B cell (primary cell): ENCODE results near the gene KLK7. TPM values are rescaled to one million over a fixed set of nuclear protein-coding genes. Genes with fewer than 3 reads are reported as not detected.

Source experiments
- ATAC-seq: fragments of 200-7000 bp; cut with Tn5 transposase; one replicate; pipeline ENCODE4 v1.10.0; 2021; ENCODE audit warnings: low read depth, mild to moderate bottlenecking, moderate number of reproducible peaks, moderate library complexity
- CTCF ChIA-PET: fragments of 350-600 bp; sonication (Branson Sonifier 250); formaldehyde crosslinking; loops from one replicate; lab custom pipeline; 2021; ENCODE audit warnings: antibody characterized with exemption, inconsistent platforms; lab: Charles Lee
- POLR2A ChIA-PET: fragments of 350-600 bp; sonication (Branson Sonifier 250); formaldehyde crosslinking; loops from one replicate; lab custom pipeline; 2021; ENCODE audit warnings: antibody characterized with exemption; lab: Charles Lee
- DNase-seq: peaks from one replicate; pipeline ENCODE4 v3.0.0; 2013
- H2AFZ ChIP-seq: 2 replicates; pipeline ENCODE4 v1.6.1; 2012; ENCODE audit warnings: mild to moderate bottlenecking, low read depth, low read length; ENCODE audit not compliant: insufficient read depth, poor library complexity, severe bottlenecking
- H3K27ac ChIP-seq, 2 donors: 1 replicate in 1 of 2; 2 replicates in 1 of 2; pipeline ENCODE4 v1.5.1; 2012 to 2013; ENCODE audit warnings: low read length in 2 of 2, mild to moderate bottlenecking in 2 of 2, moderate library complexity in 1 of 2
- H3K27me3 ChIP-seq, 4 experiments: fragments of 200-600 bp in 1 of 4; sonication (generic) in 1 of 4; replicated peaks in 1 of 4; 1 replicate in 2 of 4; 2 replicates in 2 of 4; pipeline versions ENCODE4 v1.6.1 to v1.7.0; 2013 to 2016; ENCODE audit warnings: low read length in 3 of 4, mild to moderate bottlenecking in 2 of 4, mixed read lengths in 1 of 4, moderate library complexity in 1 of 4; ENCODE audit not compliant: insufficient read depth in 4 of 4, control insufficient read depth in 3 of 4; ENCODE audit errors: control extremely low read depth in 1 of 4
- H3K36me3 ChIP-seq, 2 experiments: replicated peaks in 1 of 2; 1 replicate in 1 of 2; 2 replicates in 1 of 2; pipeline versions ENCODE4 v1.6.1 to v1.7.1; 2013; ENCODE audit warnings: low read length in 1 of 2; ENCODE audit not compliant: insufficient read depth in 2 of 2, control insufficient read depth in 1 of 2; ENCODE audit errors: control extremely low read depth in 1 of 2, extremely low read depth in 1 of 2
- H3K4me1 ChIP-seq, 2 donors: fragments of 200-600 bp in 1 of 2; sonication (generic) in 1 of 2; 1 replicate in 1 of 2; 2 replicates in 1 of 2; pipeline versions ENCODE4 v1.5.1 to v1.6.1; 2013 to 2017; ENCODE audit warnings: low read length in 2 of 2; ENCODE audit not compliant: control insufficient read depth in 2 of 2, insufficient read depth in 2 of 2
- H3K4me2 ChIP-seq: replicated peaks from 2 replicates; pipeline ENCODE3; 2012; ENCODE audit warnings: mild to moderate bottlenecking, low read depth, low read length; ENCODE audit not compliant: poor library complexity, severe bottlenecking
- H3K4me3 ChIP-seq, 5 experiments: fragments of 200-600 bp in 1 of 5; sonication (generic) in 1 of 5; 1 replicate in 3 of 5; 2 replicates in 2 of 5; pipeline versions ENCODE4 v1.5.1 to v1.7.0; 2011 to 2016; ENCODE audit warnings: low read length in 4 of 5, mild to moderate bottlenecking in 4 of 5, low read depth in 2 of 5, control low read depth in 1 of 5, moderate library complexity in 1 of 5; ENCODE audit not compliant: insufficient read depth in 1 of 5; ENCODE audit errors: control extremely low read depth in 1 of 5, extremely low read depth in 1 of 5
- H3K79me2 ChIP-seq: fragments of 200-600 bp; sonication (generic); one replicate; pipeline ENCODE4 v1.6.0; 2016; ENCODE audit warnings: low read length; ENCODE audit not compliant: control insufficient read depth, insufficient read depth
- H3K9ac ChIP-seq: fragments of 200-600 bp; sonication (generic); 2 replicates; pipeline ENCODE4 v1.6.1; 2017; ENCODE audit warnings: mild to moderate bottlenecking, low read length, moderate library complexity
- H3K9me3 ChIP-seq, 3 donors: one replicate each; pipeline versions ENCODE4 v1.6.1 to v1.7.1; 2013; ENCODE audit warnings: low read length in 2 of 3; ENCODE audit not compliant: control insufficient read depth in 2 of 3, insufficient read depth in 1 of 3; ENCODE audit errors: control extremely low read depth in 1 of 3
- H4K20me1 ChIP-seq: 2 replicates; pipeline ENCODE4 v1.6.0; 2012; ENCODE audit warnings: mild to moderate bottlenecking, low read length; ENCODE audit not compliant: insufficient read depth, control insufficient read depth, poor library complexity, severe bottlenecking
- H3K27ac Mint-ChIP-seq: one replicate; pipeline ENCODE4 v1.8.0; 2021; ENCODE audit warnings: mixed read lengths
- H3K27me3 Mint-ChIP-seq: one replicate; pipeline ENCODE4 v1.8.0; 2021; ENCODE audit warnings: mixed read lengths
- H3K4me1 Mint-ChIP-seq: one replicate; pipeline ENCODE4 v1.8.0; 2021; ENCODE audit warnings: mixed read lengths
- H3K4me3 Mint-ChIP-seq: one replicate; pipeline ENCODE4 v1.8.0; 2021; ENCODE audit warnings: mixed read lengths
- H3K9me3 Mint-ChIP-seq: one replicate; pipeline ENCODE4 v1.8.0; 2022; ENCODE audit warnings: mixed read lengths; ENCODE audit not compliant: insufficient read depth
- EZH2 ChIP-seq: IDR thresholded peaks from 2 replicates; pipeline ENCODE4 v1.6.1; 2012; ENCODE audit warnings: borderline replicate concordance, low read depth, mild to moderate bottlenecking, moderate library complexity, low read length; ENCODE audit not compliant: insufficient read depth, poor library complexity, severe bottlenecking
- WGBS: methylation state at CpG from one replicate; pipeline ENCODE4 v1.1.5; 2013; ENCODE audit warnings: missing lambda C conversion rate; ENCODE audit not compliant: insufficient coverage; 5-methylcytosine and 5-hydroxymethylcytosine counted together
- intact Hi-C: fragments of 100-400 bp; cut with micrococcal nuclease; formaldehyde crosslinking; loops from one replicate; pipeline ENCODE4 v1.10.0; 2022
- polyA plus RNA-seq: library from polyadenylated mRNA; depleted of rRNA; stranded (reverse); fragments of >200 nt; gene quantifications from 2 replicates; pipeline ENCODE4 v1.2.3, GENCODE V29; 2012
- total RNA-seq, 2 donors: library from RNA; stranded (reverse); fragments of 120-200 nt in 1 of 2; gene quantifications; 1 replicate in 1 of 2; 2 replicates in 1 of 2; pipeline versions ENCODE4 v1.2.3 to v1.2.4, GENCODE V29; 2013 to 2022
- TF ChIP-seq, protein P1 (sequence below): fragments of 200-600 bp; IDR thresholded peaks from one replicate; pipeline ENCODE4 v1.8.0; 2022; ENCODE audit warnings: antibody characterized with exemption, mild to moderate bottlenecking

The KLK7 gene
- total and polyA plus RNA-seq, 2 donors (not counting 1 experiment from before 2014, with no cell fraction given), result not detected

DNA sequence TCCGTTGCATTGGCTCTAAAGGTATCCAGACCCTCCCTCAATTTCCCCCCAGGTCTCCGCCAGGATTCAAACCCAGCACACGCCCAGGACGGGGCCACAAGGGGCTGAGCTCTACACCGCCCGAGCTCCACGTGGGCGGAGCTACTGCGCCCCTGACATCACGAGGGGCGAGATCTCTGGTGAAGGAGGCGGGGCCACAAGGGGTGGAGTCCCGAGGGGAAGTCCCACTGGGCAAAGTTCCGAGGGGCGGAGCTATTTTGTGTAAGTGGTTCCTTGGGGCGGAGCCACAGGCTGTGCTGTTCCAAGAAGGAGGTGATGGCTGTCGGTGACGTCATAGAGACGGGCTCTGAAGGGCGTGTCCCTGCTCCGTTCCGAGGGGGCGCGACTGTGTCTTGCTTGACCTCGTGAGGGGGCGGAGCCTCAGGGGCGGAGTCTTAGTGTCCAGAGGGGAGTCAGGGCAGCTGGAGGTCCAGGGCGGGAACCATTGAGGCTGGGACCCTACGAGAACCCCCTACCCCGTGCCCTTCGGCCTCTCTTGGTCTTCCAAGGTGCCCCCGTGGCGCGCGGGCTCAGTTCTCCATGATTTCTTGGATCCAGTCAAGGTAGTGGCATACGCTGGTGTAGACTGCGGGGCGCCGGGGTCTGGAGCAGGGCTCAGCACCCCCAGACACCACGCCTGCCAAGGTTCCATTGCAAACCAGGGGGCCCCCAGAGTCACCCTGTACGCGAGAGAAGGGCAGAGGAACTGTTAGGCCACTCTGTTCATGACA, 19.0 kb upstream of the KLK7 start:
- no peak overlapping the region for H3K27ac ChIP-seq
- peaks cover 0 to 33% (median 0%) of the 10 kb centered on the region in 3 donors for H3K9me3 ChIP-seq
- ChIA-PET CTCF (no interaction called here), POLR2A (no interaction called here)
- peaks cover 36% of the 10 kb centered on the region for H3K27me3 Mint-ChIP-seq
- H4K20me1 ChIP-seq, result no peaks in the 10 kb centered on the region
- no peaks in the 10 kb centered on the region for H3K79me2 ChIP-seq
- no peaks in the 10 kb centered on the region for H3K36me3 ChIP-seq
- H3K9me3 Mint-ChIP-seq, result no peaks in the 10 kb centered on the region
- DNase-seq (no peak), ATAC-seq (no peak)
- TF ChIP-seq, protein P1, sequence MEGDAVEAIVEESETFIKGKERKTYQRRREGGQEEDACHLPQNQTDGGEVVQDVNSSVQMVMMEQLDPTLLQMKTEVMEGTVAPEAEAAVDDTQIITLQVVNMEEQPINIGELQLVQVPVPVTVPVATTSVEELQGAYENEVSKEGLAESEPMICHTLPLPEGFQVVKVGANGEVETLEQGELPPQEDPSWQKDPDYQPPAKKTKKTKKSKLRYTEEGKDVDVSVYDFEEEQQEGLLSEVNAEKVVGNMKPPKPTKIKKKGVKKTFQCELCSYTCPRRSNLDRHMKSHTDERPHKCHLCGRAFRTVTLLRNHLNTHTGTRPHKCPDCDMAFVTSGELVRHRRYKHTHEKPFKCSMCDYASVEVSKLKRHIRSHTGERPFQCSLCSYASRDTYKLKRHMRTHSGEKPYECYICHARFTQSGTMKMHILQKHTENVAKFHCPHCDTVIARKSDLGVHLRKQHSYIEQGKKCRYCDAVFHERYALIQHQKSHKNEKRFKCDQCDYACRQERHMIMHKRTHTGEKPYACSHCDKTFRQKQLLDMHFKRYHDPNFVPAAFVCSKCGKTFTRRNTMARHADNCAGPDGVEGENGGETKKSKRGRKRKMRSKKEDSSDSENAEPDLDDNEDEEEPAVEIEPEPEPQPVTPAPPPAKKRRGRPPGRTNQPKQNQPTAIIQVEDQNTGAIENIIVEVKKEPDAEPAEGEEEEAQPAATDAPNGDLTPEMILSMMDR, result no peak
- TF ChIP-seq EZH2, result no peak
- H3K9ac ChIP-seq, result no peak overlapping the region
- 75% methylated on average over 41 of the region's 42 CpGs for WGBS
- no peak overlapping the region for H2AFZ ChIP-seq
- H3K4me3 ChIP-seq, result no peak overlapping the region
- intact Hi-C loops, result no loop called here
- no peaks in the 10 kb centered on the region for H3K4me1 Mint-ChIP-seq
- H3K4me1 ChIP-seq, result no peaks in the 10 kb centered on the region
- no peak overlapping the region for H3K4me3 Mint-ChIP-seq
- H3K4me2 ChIP-seq, result no peak overlapping the region
- H3K27me3 ChIP-seq, result peaks cover 0 to 26% (median 2%) of the 10 kb centered on the region in 4 experiments
- no peak overlapping the region for H3K27ac Mint-ChIP-seq

- Histone ChIP-seq H2AFZ (no peak overlapping the region), H3K9me3 (peaks cover 0 to 33% (median 0%) of the 10 kb centered on the region in 3 donors), H3K79me2 (no peaks in the 10 kb centered on the region), H3K27ac (no peak overlapping the region), H3K4me3 (no peak overlapping the region), H3K4me1 (no peaks in the 10 kb centered on the region), H4K20me1 (no peaks in the 10 kb centered on the region), H3K9ac (no peak overlapping the region), H3K36me3 (no peaks in the 10 kb centered on the region), H3K27me3 (peaks cover 0 to 28% (median 2%) of the 10 kb centered on the region in 4 experiments), H3K4me2 (no peak overlapping the region)
- intact Hi-C loops, result no loop called here
- DNase-seq (no peak), ATAC-seq (no peak)
- CTCF ChIA-PET, result no interaction called here
- WGBS, result 65% methylated on average over 10 of the region's 12 CpGs
- no peaks in the 10 kb centered on the region for H3K9me3 Mint-ChIP-seq
- POLR2A ChIA-PET, result no interaction called here
- H3K27me3 Mint-ChIP-seq, result peaks cover 35% of the 10 kb centered on the region
- no peak overlapping the region for H3K27ac Mint-ChIP-seq
- no peak overlapping the region for H3K4me3 Mint-ChIP-seq
- no peaks in the 10 kb centered on the region for H3K4me1 Mint-ChIP-seq
- TF ChIP-seq, protein P1, result no peak
- TF ChIP-seq EZH2, result no peak
Observed at GRCh38 chr19:51002089-51002532, 18.4 kb upstream of the KLK7 start.
